Sigmoid colon (tissue), 7 donors: ENCODE measurements around the gene ZNF275. TPM values are rescaled to one million over a fixed set of nuclear protein-coding genes. Genes with fewer than 3 reads are reported as not detected.

Experiments used
- DNase-seq: peaks from one replicate; pipeline ENCODE4 v3.0.0-alpha.2; 2019
- H3K27ac ChIP-seq, 4 donors: fragments of 200-600 bp; sonication (generic); one replicate each; pipeline ENCODE4 v1.5.1; 2016 to 2019; ENCODE audit warnings: mild to moderate bottlenecking in 1 of 4
- H3K27me3 ChIP-seq, 3 donors: fragments of 200-600 bp; sonication (generic); one replicate each; pipeline ENCODE4 v1.5.1; 2019; ENCODE audit warnings: mild to moderate bottlenecking in 1 of 3
- H3K36me3 ChIP-seq, 4 donors: fragments of 200-600 bp; sonication (generic); one replicate each; pipeline ENCODE4 v1.5.1; 2016 to 2019
- H3K4me1 ChIP-seq, 4 donors: fragments of 200-600 bp; sonication (generic); one replicate each; pipeline ENCODE4 v1.5.1; 2017 to 2019
- H3K4me3 ChIP-seq, 4 donors: fragments of 200-600 bp; sonication (generic); one replicate each; pipeline ENCODE4 v1.5.1; 2017 to 2019; ENCODE audit warnings: mild to moderate bottlenecking in 2 of 4, moderate library complexity in 1 of 4
- H3K9me3 ChIP-seq, 4 donors: fragments of 200-600 bp in 3 of 4; sonication (generic) in 3 of 4; one replicate each; pipeline versions ENCODE4 v1.5.1 to v1.6.1; 2013 to 2019
- CTCF ChIP-seq, 4 experiments: fragments of 450-650 bp in 3 of 4; fragments of 200-600 bp in 1 of 4; IDR thresholded peaks; one replicate each; pipeline ENCODE4 v1.5.1; 2016 to 2019; ENCODE audit warnings: antibody characterized with exemption in 4 of 4, mild to moderate bottlenecking in 3 of 4, moderate library complexity in 2 of 4
- EP300 ChIP-seq, 4 donors: sonication (generic); formaldehyde crosslinking; IDR thresholded peaks; one replicate each; pipeline ENCODE4 v1.6.1; 2017; ENCODE audit warnings: antibody characterized with exemption in 4 of 4
- POLR2A ChIP-seq, 2 donors: fragments of 450-650 bp; IDR thresholded peaks; one replicate each; pipeline ENCODE4 v1.6.1; 2016; ENCODE audit warnings: antibody characterized with exemption in 2 of 2, mild to moderate bottlenecking in 2 of 2, moderate library complexity in 2 of 2
- POLR2AphosphoS5 ChIP-seq, 4 donors: sonication (generic); formaldehyde crosslinking; IDR thresholded peaks; one replicate each; pipeline ENCODE4 v1.6.1; 2017; ENCODE audit warnings: antibody characterized with exemption in 4 of 4
- WGBS, 2 donors: extraction: QIAGEN DNeasy Blood & Tissue Kit; methylation state at CpG; one replicate each; pipeline ENCODE4 v1.1.7; 2013; 5-methylcytosine and 5-hydroxymethylcytosine counted together
- intact Hi-C: fragments of 100-400 bp; cut with DNase I; formaldehyde crosslinking; loops from one replicate; pipeline ENCODE4 v1.15.1; 2023
- polyA plus RNA-seq, 3 donors: library from polyadenylated mRNA; stranded (reverse); fragments of 200-250 nt; gene quantifications; one replicate each; pipeline ENCODE4 v1.2.3, GENCODE V29; 2013
- total RNA-seq, 4 donors: library from RNA; depleted of rRNA; stranded (reverse); fragments of >200 nt; gene quantifications; one replicate each; pipeline ENCODE4 v1.1.0, GENCODE V29; 2016
- donor health status: healthy with polysubstance abuse.
- donor health status: Bipolar disorder and iron deficiency.
- donor health status: healthy.

ZNF275 gene
- total and polyA plus RNA-seq, 7 donors, result 1.4 to 13.3 (median 8.6) TPM

GRCh38 chrX:153305972-153306371 lies 28.0 kb upstream of the ZNF275 start:
- intact Hi-C loops, result no loop called here
- 89 to 96% methylated on average over 3 of the region's 3 CpGs for WGBS, 2 donors
- no peak overlapping the region for H3K27ac ChIP-seq

GRCh38 chrX:153306527-153307115 lies 27.3 kb upstream of the ZNF275 start:
- 63 to 81% methylated on average over 17 of the region's 17 CpGs for WGBS, 2 donors
- no peak overlapping the region for H3K4me3 ChIP-seq
- no peaks in the 10 kb centered on the region for H3K9me3 ChIP-seq
- no peak overlapping the region for H3K27ac ChIP-seq
- no peak for DNase-seq
- no peaks in the 10 kb centered on the region for H3K36me3 ChIP-seq
- H3K4me1 ChIP-seq, result no peaks in the 10 kb centered on the region
- peaks cover 0 to 2% (median 0%) of the 10 kb centered on the region in 3 donors for H3K27me3 ChIP-seq
- TF ChIP-seq POLR2AphosphoS5 (IDR thresholded peaks at IDR 0.05) (no peak), POLR2A (IDR thresholded peaks at IDR 0.05) (no peak), CTCF (IDR thresholded peaks at IDR 0.05) (no peak)
- intact Hi-C loops, result no loop called here

More at GRCh38 chrX:153305972-153306371, 28.0 kb upstream of the ZNF275 start:
- Histone ChIP-seq H3K9me3 (no peaks in the 10 kb centered on the region), H3K27me3 (peaks cover 0 to 2% (median 0%) of the 10 kb centered on the region in 3 donors), H3K36me3 (no peaks in the 10 kb centered on the region), H3K4me3 (no peak overlapping the region), H3K4me1 (no peaks in the 10 kb centered on the region)
- TF ChIP-seq POLR2AphosphoS5 (IDR thresholded peaks at IDR 0.05), result no peak
- TF ChIP-seq POLR2A (IDR thresholded peaks at IDR 0.05), result no peak
- TF ChIP-seq EP300 (IDR thresholded peaks at IDR 0.05), result no peak
- no peak for TF ChIP-seq CTCF (IDR thresholded peaks at IDR 0.05)
- DNase-seq, result no peak

- no peaks in the 10 kb centered on the region for H3K4me1 ChIP-seq
- TF ChIP-seq POLR2A (IDR thresholded peaks at IDR 0.05) (no peak), POLR2AphosphoS5 (IDR thresholded peaks at IDR 0.05) (no peak), EP300 (IDR thresholded peaks at IDR 0.05) (no peak), CTCF (IDR thresholded peaks at IDR 0.05) (no peak)
- H3K9me3 ChIP-seq, result no peaks in the 10 kb centered on the region
- peaks cover 0 to 2% (median 0%) of the 10 kb centered on the region in 3 donors for H3K27me3 ChIP-seq
- intact Hi-C loops, result no loop called here
- DNase-seq, result no peak
- no peak overlapping the region for H3K4me3 ChIP-seq
- WGBS, 2 donors, result 70 to 80% methylated on average over 12 of the region's 12 CpGs
- H3K36me3 ChIP-seq, result no peaks in the 10 kb centered on the region
- H3K27ac ChIP-seq, result no peak overlapping the region
Measured at GRCh38 chrX:153307276-153308178, 26.4 kb upstream of the ZNF275 start.

GRCh38 chrX:153310901-153311300 lies 23.1 kb upstream of the ZNF275 start:
- Histone ChIP-seq H3K4me1 (no peaks in the 10 kb centered on the region), H3K36me3 (no peaks in the 10 kb centered on the region), H3K9me3 (no peaks in the 10 kb centered on the region), H3K27me3 (peaks cover 0 to 2% (median 0%) of the 10 kb centered on the region in 3 donors), H3K4me3 (no peak overlapping the region), H3K27ac (no peak overlapping the region)
- intact Hi-C loops, result no loop called here
- TF ChIP-seq CTCF (IDR thresholded peaks at IDR 0.05), result no peak
- WGBS, 2 donors, result 86 to 90% methylated on average over 9 of the region's 9 CpGs
- DNase-seq, result no peak
